ENCODE data around the gene TPCN1.

- TF ChIP-seq CTCF (IDR thresholded peaks at IDR 0.05; ENCODE audit: poor library complexity): no peak
- no peak for TF ChIP-seq EZH2 (IDR thresholded peaks at IDR 0.05; ENCODE audit: borderline replicate concordance)
Observed at GRCh38 chr12:113310489-113310888, 89.2 kb downstream of the TPCN1 start.

Measured in hepatocyte (in vitro differentiated cells).